Fibroblast of skin of right biceps (primary cell): Measurements from ENCODE around the gene ARFIP1.
"Not testable (repeated sequence)": the region's sequence is repeated elsewhere in the genome, so short reads cannot be mapped to it uniquely, and the experiment has no call there.

ENCODE experiments used
- DNase-seq: peaks from one replicate; pipeline ENCODE4 v3.0.0-alpha.2; 2013

ARFIP1 gene

GRCh38 chr4:152847376-152847775 is 67.6 kb downstream of the ARFIP1 start:
- DNase-seq, result no peak

GRCh38 chr4:152848508-152848907 is 68.8 kb downstream of the ARFIP1 start:
- no peak for DNase-seq

DNA sequence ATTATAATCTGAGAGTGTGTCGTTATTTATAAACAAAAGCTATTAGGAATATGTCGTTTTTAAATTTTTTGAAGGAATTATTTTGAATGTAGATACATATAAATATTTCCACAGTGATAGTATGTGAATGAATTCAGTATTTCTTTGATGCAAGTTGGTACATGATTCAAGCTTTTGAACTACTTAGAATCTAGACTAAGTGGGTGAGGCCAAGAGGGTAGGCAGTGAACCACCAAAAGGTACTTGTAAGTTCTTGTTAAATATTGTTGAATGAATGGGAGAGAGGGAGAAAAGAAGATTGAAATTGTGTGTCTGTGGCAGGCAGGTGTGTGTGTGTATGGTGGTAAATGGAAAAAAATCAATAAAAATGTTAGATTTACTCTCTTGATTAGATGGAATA is 69.6 kb downstream of the ARFIP1 start:
- no peak for DNase-seq

DNA sequence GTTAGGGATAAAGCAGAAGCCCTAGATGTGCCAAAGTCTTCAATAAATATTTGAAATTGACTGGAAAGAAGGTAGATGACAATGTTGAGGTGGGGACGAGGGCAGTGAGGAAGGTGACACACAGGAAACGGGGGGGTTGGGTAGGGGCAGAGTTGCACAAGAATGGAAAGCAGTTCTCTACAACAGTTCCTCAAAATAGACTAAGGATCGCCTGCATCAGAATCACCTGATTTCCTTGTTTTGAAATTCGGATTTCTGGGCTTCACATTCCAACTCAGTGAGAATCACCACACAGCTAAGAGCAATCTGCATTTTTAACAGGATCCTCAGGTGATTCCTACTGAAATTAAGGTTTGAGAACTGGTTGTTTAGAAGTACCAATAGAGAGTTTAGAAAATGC is 70.6 kb downstream of the ARFIP1 start:
- DNase-seq, result peak; percentile 30

GRCh38 chr4:152851226-152851625 is 71.5 kb downstream of the ARFIP1 start:
- DNase-seq, result no peak

- DNase-seq, result no peak
These were observed 73.5 kb downstream of the ARFIP1 start for GRCh38 chr4:152853293-152853692.

DNA sequence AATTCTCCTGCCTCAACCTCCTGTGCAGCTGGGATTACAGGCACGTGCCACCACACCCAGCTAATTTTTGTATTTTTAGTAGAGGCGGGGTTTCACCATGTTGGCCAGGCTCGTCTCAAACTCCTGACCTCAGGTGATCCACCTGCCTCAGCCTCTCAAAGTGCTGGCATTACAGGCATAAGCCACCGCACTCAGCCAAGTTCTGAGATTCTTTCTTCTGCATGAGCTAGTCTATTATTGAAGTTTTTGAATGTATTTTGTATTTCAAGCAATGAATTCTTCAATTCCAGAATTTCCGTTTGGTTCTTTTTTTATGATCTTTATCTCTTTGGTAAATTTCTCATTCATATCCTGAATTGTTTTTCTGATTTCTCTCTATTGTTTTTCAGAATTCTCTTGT is 74.3 kb downstream of the ARFIP1 start:
- not testable (repeated sequence) for DNase-seq

- DNase-seq, result no peak
These were observed 77.2 kb downstream of the ARFIP1 start for GRCh38 chr4:152856960-152857359.

GRCh38 chr4:152858934-152859333 is 79.2 kb downstream of the ARFIP1 start:
- DNase-seq, result no peak

DNA sequence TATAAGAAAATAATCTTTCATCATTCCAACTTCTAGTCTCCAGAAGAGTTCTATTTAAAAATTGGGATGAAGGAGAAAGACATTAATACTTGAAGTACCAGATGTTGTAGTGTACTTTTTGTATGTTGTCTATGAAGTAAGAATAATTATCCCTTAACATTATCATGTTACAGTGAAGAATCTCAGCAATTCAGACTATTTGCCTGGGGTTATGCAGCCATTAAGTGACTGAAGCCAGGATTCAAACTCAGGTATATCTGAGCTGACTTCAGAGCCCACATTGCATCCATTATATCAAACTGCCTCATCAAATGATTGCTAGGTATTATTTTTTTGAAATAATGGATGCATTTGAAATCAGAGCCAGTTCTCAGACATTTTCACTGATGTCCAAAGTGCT is 80.3 kb downstream of the ARFIP1 start:
- DNase-seq, result peak; percentile 3

DNA sequence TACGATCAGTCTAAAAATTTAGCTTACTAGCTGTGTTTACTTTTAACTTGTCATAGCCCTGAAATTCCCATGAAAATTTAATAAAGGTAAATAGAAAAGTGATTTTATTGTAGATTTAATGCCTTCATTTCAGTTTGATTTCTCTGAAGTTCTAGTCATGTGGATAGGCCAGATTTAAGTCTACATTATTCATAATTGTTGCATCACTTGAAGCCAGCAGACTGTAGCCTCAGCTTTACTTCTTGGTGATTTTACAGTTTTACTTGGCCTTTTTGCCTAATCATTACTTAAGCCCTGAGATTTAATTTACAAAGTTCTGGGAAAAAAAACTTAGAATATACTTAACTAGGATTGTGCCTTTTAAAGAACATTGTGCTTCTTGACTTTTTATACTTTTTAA is 82.9 kb downstream of the ARFIP1 start:
- DNase-seq, result no peak

DNA sequence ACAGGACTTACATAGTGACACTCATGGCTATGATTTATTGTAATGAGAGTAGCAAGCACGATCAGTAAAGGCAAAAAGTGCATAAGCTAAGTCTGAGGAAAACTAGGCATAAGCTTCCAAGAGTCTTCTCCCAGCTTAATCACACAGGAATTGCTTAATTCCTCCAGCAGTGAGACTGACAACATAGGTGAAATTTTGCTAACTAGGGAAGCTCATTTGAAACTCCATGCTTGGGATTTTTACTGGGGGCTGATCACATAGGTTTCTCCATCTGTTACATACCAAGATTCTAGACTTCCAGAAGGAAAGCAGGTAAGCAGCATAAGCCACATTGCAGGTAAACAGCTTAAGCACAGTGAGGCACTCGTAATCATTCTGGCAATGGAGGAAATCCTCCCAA is 84.6 kb downstream of the ARFIP1 start:
- no peak for DNase-seq

DNA sequence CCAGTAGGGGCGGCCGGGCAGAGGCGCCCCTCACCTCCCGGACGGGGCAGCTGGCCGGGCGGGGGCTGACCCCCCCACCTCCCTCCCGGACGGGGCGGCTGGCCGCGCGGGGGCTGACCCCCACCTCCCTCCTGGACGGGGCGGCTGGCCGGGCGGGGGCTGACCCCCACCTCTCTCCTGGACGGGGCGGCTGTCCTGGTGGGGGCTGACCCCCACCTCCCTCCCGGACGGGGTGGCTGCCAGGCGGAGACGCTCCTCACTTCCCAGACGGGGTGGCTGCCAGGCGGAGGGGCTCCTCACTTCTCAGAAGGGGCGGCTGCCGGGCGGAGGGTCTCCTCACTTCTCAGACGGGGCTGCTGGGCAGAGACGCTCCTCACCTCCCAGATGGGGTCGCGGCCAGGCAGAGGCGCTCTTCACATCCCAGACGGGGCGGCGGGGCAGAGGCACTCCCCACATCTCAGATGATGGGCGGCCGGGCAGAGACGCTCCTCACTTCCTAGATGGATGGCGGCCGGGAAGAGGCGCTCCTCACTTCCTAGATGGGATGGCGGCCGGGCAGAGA is 86.8 kb downstream of the ARFIP1 start:
- not testable (repeated sequence) for DNase-seq

- DNase-seq, result no peak
These were observed 90.9 kb downstream of the ARFIP1 start for GRCh38 chr4:152870606-152871005.

DNA sequence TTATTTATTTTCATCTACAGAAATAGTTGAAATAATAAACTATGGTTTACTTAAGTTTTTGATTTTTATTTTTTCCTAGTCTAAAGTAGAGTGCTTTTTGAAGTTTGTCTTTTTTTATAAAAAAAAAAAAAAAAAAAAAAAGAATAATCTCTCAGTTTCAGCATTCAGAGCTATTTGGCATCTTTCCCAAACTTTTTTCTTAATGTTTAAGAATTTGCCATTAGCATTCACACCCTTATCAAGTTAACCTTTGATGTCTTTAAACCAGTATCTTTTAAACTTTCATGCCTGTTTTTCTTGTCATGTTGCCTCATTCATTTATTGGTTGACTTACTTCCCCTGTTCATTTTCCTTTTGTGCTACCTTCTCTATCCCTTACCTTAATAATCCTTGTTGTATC is 95.5 kb downstream of the ARFIP1 start:
- DNase-seq, result no peak

DNA sequence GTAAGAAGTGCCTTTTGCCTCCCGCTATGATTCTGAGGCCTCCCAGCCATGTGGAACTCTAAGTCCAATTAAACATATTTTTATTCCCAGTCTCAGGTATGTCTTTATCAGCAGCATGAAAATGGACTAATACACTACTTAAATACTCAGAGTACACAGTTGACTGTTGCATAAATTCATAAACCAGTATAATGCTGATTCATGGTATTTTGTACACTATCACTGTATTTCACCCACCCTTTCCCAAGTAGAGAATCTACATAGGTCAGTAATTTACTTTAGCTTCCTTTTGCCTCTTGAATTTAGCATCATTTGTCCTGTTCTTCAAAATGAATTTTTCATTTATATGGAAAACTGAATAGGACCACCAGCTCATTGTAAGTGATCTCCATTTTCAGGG is 98.1 kb downstream of the ARFIP1 start:
- DNase-seq, result no peak

- no peak for DNase-seq
These were observed 100.5 kb downstream of the ARFIP1 start for GRCh38 chr4:152880263-152880662.

GRCh38 chr4:152881974-152882373 is 102.2 kb downstream of the ARFIP1 start:
- DNase-seq, result no peak

GRCh38 chr4:152885185-152885584 is 105.4 kb downstream of the ARFIP1 start:
- no peak for DNase-seq

DNA sequence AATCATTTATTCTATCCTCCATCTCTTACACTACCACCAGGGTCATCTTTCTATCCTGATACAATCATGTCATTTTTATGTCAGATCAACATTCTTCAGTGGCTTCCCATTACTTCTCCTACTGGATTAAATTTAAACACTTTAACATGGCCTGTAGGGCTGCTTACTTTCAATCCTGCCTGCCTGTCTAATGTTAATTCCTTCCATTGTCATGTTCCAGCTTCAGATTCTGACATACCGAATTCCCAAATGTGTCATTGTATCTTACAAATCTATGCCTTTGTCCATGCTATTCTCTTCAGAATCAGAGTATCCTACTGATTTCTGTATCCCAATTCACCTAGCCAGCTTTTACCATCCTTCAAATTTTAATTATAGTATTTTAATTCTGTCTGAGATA is 106.4 kb downstream of the ARFIP1 start:
- no peak for DNase-seq

DNA sequence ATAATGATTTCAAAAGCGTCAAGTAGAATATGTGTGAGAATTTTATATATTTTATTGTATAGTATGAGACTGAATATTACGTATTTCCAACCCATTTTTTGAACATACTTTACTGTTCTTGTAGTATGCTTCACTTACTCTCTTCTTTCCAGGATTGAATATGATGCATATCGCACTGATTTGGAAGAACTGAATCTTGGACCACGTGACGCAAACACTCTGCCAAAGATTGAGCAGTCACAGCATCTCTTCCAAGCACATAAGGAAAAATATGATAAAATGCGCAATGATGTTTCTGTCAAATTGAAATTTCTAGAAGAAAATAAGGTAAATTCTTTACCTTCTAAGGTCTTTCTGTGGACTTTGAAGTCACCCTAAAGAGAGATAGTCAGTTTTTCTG is 108.2 kb downstream of the ARFIP1 start:
- DNase-seq, result no peak

DNA sequence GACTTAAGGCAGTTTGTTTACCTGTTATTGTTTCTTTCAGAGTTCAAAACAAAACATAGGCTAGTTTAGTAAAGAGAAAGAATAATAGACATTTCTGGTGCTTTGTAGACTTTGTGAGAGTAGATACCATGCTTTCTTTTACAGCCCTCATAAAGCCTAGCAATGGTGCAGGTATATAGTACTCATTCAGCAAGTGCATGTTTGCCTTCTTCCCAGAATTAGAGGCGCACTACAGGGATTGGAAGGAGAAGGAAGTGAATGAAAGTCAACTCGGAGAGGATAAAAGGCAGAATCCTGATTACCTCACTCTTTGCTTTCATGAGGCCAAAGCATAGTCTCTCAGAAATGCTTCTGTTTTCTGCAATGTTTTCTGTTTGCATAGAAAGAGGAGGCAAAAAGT is 113.2 kb downstream of the ARFIP1 start:
- DNase-seq, result no peak

DNA sequence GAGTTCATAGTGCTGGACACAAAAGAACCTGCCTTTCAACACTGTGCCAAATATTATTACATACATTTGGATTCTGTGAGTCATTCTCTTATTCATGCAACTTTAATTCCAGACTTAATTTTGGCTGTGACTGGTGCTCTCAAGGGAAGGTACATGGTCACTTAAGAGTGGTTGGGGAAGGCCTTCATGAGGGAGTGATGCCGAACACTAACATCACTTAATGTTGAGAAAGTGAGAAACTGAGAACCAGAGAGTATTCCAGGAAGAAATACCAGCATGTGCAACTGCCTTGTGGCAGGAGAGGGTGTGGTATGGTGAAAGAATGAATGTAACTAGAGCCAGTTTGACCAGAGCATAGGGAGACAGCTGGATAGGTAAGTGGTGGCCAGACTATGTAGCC is 114.9 kb downstream of the ARFIP1 start:
- DNase-seq, result peak; percentile 79

GRCh38 chr4:152896811-152897210 is 117.1 kb downstream of the ARFIP1 start:
- DNase-seq, result peak; percentile 38

DNA sequence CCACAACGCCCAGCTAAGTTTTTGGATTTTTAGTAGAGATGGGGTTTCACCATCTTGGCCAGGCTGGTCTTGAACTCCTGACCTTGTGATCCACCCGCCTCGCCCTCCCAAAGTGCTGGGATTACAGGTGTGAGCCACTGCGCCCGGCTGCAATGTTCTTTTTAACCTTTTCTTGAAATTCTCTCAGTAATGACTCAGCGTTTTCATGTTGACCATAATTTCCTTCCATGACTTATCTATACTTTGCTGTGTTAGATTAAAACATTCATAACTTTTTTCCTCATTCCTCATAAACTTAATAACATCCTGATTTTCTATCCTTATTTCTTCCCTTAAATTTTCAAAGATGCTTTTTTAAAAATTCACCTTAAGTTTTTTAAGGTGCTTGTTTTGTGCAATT is 118.4 kb downstream of the ARFIP1 start:
- not testable (repeated sequence) for DNase-seq

DNA sequence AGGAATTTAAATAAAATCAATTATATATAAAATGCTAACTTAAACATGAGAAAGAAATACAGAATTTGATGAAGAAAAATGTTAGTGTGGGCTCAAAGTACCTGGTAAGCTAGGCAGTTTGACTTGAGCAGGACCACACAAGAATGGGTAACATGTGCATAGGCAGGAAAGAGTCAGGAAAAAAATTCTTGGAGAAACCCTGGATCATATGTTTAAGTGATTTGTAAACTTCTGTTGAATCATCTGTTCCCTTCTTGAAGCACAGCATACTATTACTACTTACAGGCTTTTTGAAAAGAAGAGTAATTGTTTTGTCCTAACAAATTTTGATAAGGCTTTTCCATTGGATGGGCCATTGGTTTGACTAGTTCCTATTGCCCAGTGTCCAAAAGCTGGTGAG is 118.9 kb downstream of the ARFIP1 start:
- DNase-seq, result no peak
